GM12878 (cell line): Measurements from ENCODE around the gene LRP2BP.

Experiments used
- BHLHE40 ChIP-seq, 2 experiments: fragments of 450-650 bp in 1 of 2; IDR thresholded peaks; 2 replicates each; pipeline ENCODE4 v1.6.1; 2011 to 2017; ENCODE audit warnings: low read depth in 2 of 2, borderline replicate concordance in 1 of 2, improper control_type of control experiment in 1 of 2, low read length in 1 of 2, mild to moderate bottlenecking in 1 of 2
- CEBPB ChIP-seq, 2 experiments: fragments of 150-350 bp in 1 of 2; IDR thresholded peaks; 2 replicates each; pipeline ENCODE4 v1.6.1; 2012 to 2014; ENCODE audit warnings: low read depth in 2 of 2, low read length in 2 of 2, borderline replicate concordance in 1 of 2, inconsistent platforms in 1 of 2
- RCOR1 ChIP-seq: conservative IDR thresholded peaks from 2 replicates; pipeline ENCODE4 v1.6.1; 2012; ENCODE audit warnings: low read depth, low read length, improper control_type of control experiment
- SIN3A ChIP-seq: IDR thresholded peaks from 2 replicates; pipeline ENCODE4 v1.6.1; 2012; ENCODE audit warnings: low read depth, low read length, improper control_type of control experiment

DNA sequence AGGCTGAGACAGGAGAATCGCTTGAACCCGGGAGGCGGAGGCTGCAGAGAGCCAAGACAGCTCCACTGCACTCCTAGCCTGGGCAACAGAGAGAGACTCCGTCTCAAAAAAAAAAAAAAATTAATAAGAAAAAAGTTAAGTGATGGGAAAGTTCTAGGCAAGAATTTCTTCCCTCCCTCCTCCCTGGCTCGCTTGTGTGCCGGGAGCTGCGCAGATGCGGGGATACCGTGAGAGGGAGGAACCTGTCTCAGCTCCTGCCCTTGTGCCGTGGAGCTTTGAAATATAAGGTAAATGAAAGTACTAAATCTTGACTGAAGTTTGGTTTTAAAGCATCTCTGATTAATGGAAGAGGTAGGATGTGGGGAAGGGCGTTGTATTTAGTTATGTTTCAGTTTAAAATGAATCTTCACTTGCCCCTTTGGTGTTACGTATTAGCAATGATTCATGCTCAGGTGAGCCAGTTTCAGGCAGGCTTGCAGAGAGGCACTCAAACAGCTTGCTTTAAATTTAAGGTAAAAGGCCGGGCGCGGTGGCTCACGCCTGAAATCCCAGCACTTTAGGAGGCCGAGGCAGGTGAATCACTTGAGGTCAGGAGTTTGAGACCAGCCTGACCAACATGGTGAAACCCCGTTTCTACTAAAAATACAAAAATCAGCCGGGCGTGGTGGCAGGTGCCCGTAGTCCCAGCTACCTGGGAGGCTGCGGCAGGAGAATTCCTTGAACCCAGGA lies 31.4 kb upstream of the LRP2BP start:
- TF ChIP-seq SIN3A = no peak
- no peak for TF ChIP-seq CEBPB (IDR thresholded peaks at IDR 0.05; ENCODE audit: borderline replicate concordance in 1 of 2, low read depth in 2 of 2, low read length in 2 of 2)
- TF ChIP-seq RCOR1 = no peak
- TF ChIP-seq BHLHE40 (IDR thresholded peaks at IDR 0.05; ENCODE audit: borderline replicate concordance in 1 of 2, low read depth in 2 of 2, low read length in 1 of 2) = no peak
